OCI-LY7 (cell line): ENCODE measurements around the gene HMX2. TPM values are rescaled to one million over a fixed set of nuclear protein-coding genes. Genes with fewer than 3 reads are reported as not detected.

ENCODE experiments used
- BruUV-seq: library from RNA; stranded (reverse); fragments of 400-500 nt; replicated peaks from 2 replicates; lab custom pipeline; 2021; lab: Mats Ljungman, UMichigan
- CTCF ChIA-PET: fragments of 300-600 bp; sonication (Branson Sonifier 250); formaldehyde crosslinking; loops from one replicate; lab custom pipeline; 2022; ENCODE audit warnings: antibody characterized with exemption; ENCODE audit not compliant: unreplicated experiment; lab: Charles Lee
- POLR2A ChIA-PET: fragments of 300-600 bp; sonication (Branson Sonifier 250); formaldehyde crosslinking; loops from one replicate; lab custom pipeline; 2022; ENCODE audit warnings: antibody characterized with exemption; lab: Charles Lee
- DNase-seq: peaks from one replicate; pipeline ENCODE4 v3.0.0-alpha.2; 2015; ENCODE audit warnings: low spot score
- H2AFZ ChIP-seq: fragments of 200-600 bp; sonication (generic), shearing (Covaris generic); 2 replicates; pipeline ENCODE4 v1.6.1; 2014; ENCODE audit warnings: mild to moderate bottlenecking, antibody characterized with exemption, low read length, moderate library complexity
- H3K27ac ChIP-seq: fragments of 200-600 bp; sonication (generic); 2 replicates; pipeline ENCODE4 v1.5.1; 2014; ENCODE audit warnings: mixed run types, low read depth, mild to moderate bottlenecking, moderate library complexity, low read length, inconsistent platforms; ENCODE audit not compliant: poor library complexity, severe bottlenecking
- H3K36me3 ChIP-seq: fragments of 200-600 bp; sonication (generic); 2 replicates; pipeline ENCODE4 v1.6.1; 2014; ENCODE audit warnings: mild to moderate bottlenecking, antibody characterized with exemption, low read length, moderate library complexity, mixed read lengths; ENCODE audit not compliant: insufficient read depth
- H3K4me1 ChIP-seq: fragments of 200-600 bp; sonication (generic); 2 replicates; pipeline ENCODE4 v1.5.1; 2014; ENCODE audit warnings: mild to moderate bottlenecking, low read length; ENCODE audit not compliant: insufficient read depth, poor library complexity, severe bottlenecking
- H3K4me2 ChIP-seq: fragments of 200-600 bp; sonication (generic); 2 replicates; pipeline ENCODE4 v1.6.1; 2014; ENCODE audit warnings: mild to moderate bottlenecking, low read length
- H3K4me3 ChIP-seq: fragments of 200-600 bp; sonication (generic); 2 replicates; pipeline ENCODE4 v1.5.1; 2014; ENCODE audit warnings: mild to moderate bottlenecking, low read depth, low read length; ENCODE audit not compliant: poor library complexity, severe bottlenecking
- H3K79me2 ChIP-seq: fragments of 200-600 bp; sonication (generic); 2 replicates; pipeline ENCODE4 v1.6.1; 2016; ENCODE audit warnings: low read depth, mild to moderate bottlenecking, low read length, moderate library complexity, mixed read lengths; ENCODE audit not compliant: insufficient read depth
- H3K9me2 ChIP-seq: fragments of 200-600 bp; sonication (generic); 2 replicates; pipeline ENCODE4 v1.6.1; 2016; ENCODE audit warnings: mild to moderate bottlenecking, low read length, mixed read lengths; ENCODE audit not compliant: insufficient read depth
- H3K9me3 ChIP-seq: fragments of 200-600 bp; sonication (generic); 2 replicates; pipeline ENCODE4 v1.6.1; 2014; ENCODE audit warnings: mild to moderate bottlenecking, mixed run types, low read length, mixed read lengths
- H4K20me1 ChIP-seq: fragments of 200-600 bp; sonication (generic); 2 replicates; pipeline ENCODE4 v1.6.1; 2014; ENCODE audit warnings: mild to moderate bottlenecking, antibody characterized with exemption, low read length, moderate library complexity, mixed read lengths; ENCODE audit not compliant: insufficient read depth
- CTCF ChIP-seq: fragments of 200-600 bp; sonication (generic); conservative IDR thresholded peaks from 2 replicates; pipeline ENCODE4 v1.5.1; 2014; ENCODE audit warnings: mild to moderate bottlenecking, antibody characterized with exemption, low read length, moderate library complexity, mixed read lengths
- EZH2phosphoT487 ChIP-seq: fragments of 200-600 bp; sonication (generic); IDR thresholded peaks from 2 replicates; pipeline ENCODE4 v1.6.1; 2018; ENCODE audit warnings: low read depth, borderline replicate concordance, mild to moderate bottlenecking, mixed run types, antibody characterized with exemption, low read length, moderate library complexity, mixed read lengths
- intact Hi-C: fragments of 100-400 bp; cut with micrococcal nuclease; formaldehyde crosslinking; loops from one replicate; pipeline ENCODE4 v1.10.0; 2022; ENCODE audit not compliant: unreplicated experiment
- total RNA-seq, 2 experiments: library from RNA; depleted of rRNA in 1 of 2; stranded (reverse); fragments of >200 nt in 1 of 2; shearing (Covaris generic) in 1 of 2; gene quantifications; 2 replicates each; pipeline ENCODE4 v1.2.3, GENCODE V29; 2014 to 2022

HMX2 gene
- total RNA-seq, 2 experiments from 2014 or later = 1.2 to 2.4 TPM

DNA sequence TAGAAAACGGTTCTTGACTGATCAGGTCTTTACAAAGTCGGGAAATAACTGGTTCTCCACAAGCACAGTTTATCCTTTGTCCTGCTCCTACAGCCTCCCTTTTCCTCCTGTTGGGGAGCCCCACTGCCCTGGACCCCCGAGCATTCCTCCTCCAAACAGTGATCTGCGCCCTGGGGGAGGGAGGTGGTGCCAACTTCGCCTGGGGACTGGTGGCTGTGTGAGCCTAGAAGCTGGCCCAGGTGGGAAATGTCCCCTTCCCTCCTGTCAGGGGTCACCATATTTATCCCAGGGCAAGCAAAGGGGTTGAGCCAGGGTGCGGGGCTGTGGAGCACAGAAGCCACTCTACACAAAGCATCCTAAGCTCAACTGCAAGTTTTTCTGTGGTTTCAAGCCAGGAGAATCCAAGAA is 6.9 kb upstream of the HMX2 start:
- no peaks in the 10 kb centered on the region for H3K9me3 ChIP-seq
- H3K4me2 ChIP-seq = no peak overlapping the region
- BruUV-seq = no TSS peak
- H4K20me1 ChIP-seq = no peaks in the 10 kb centered on the region
- H2AFZ ChIP-seq = no peak overlapping the region
- TF ChIP-seq EZH2phosphoT487 = no peak
- TF ChIP-seq CTCF = no peak
- no peaks in the 10 kb centered on the region for H3K36me3 ChIP-seq
- no peaks in the 10 kb centered on the region for H3K4me1 ChIP-seq
- intact Hi-C loops = no loop called here
- CTCF ChIA-PET = no interaction called here
- no peaks in the 10 kb centered on the region for H3K79me2 ChIP-seq
- POLR2A ChIA-PET = no interaction called here
- no peak overlapping the region for H3K4me3 ChIP-seq
- no peak overlapping the region for H3K27ac ChIP-seq
- no peaks in the 10 kb centered on the region for H3K9me2 ChIP-seq
- no peak for DNase-seq

GRCh38 chr10:123141791-123142700 is 5.9 kb upstream of the HMX2 start:
- H3K79me2 ChIP-seq = no peaks in the 10 kb centered on the region
- BruUV-seq = no TSS peak
- no peaks in the 10 kb centered on the region for H3K4me1 ChIP-seq
- H3K36me3 ChIP-seq = no peaks in the 10 kb centered on the region
- TF ChIP-seq CTCF (no peak), EZH2phosphoT487 (no peak)
- intact Hi-C loops = no loop called here
- no peaks in the 10 kb centered on the region for H4K20me1 ChIP-seq
- no peak overlapping the region for H3K4me2 ChIP-seq
- H3K27ac ChIP-seq = no peak overlapping the region
- CTCF ChIA-PET = no interaction called here
- H3K4me3 ChIP-seq = no peak overlapping the region
- no peak overlapping the region for H2AFZ ChIP-seq
- DNase-seq = no peak
- POLR2A ChIA-PET = no interaction called here
- no peaks in the 10 kb centered on the region for H3K9me2 ChIP-seq
- no peaks in the 10 kb centered on the region for H3K9me3 ChIP-seq

DNA sequence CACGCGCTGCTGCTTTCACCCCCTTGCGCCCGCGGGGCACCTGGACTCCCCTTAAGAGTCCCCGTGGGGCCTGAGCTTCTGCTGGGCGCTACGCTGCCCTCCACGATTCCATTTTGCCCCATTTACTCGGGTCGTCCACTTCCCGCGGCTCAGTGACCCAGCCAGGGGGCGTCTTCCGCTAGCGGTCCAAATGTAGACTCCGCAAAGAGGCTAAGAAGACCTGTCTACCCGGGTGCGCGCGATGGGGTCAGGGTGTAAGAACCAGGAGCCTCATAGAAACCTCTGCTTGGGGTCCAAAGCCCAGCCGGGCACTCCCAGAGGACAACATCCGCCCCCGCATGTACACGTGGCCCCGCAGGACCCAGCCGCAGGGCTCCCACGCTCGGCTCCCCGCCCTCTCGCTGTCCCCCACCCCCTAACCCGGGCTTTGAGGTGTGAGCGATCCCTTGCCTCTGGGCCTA is 5.2 kb upstream of the HMX2 start:
- H3K36me3 ChIP-seq = no peaks in the 10 kb centered on the region
- no peak overlapping the region for H3K4me3 ChIP-seq
- H3K79me2 ChIP-seq = no peaks in the 10 kb centered on the region
- TF ChIP-seq EZH2phosphoT487 (no peak), CTCF (no peak)
- POLR2A ChIA-PET = no interaction called here
- H3K4me1 ChIP-seq = peaks cover 3% of the 10 kb centered on the region
- H3K27ac ChIP-seq = no peak overlapping the region
- CTCF ChIA-PET = no interaction called here
- DNase-seq = no peak
- BruUV-seq = no TSS peak
- no peak overlapping the region for H2AFZ ChIP-seq
- H4K20me1 ChIP-seq = no peaks in the 10 kb centered on the region
- intact Hi-C loops = no loop called here
- no peaks in the 10 kb centered on the region for H3K9me2 ChIP-seq
- H3K4me2 ChIP-seq = no peak overlapping the region
- no peaks in the 10 kb centered on the region for H3K9me3 ChIP-seq
